ENCODE data around the gene RBP3.

Gene RBP3

DNA sequence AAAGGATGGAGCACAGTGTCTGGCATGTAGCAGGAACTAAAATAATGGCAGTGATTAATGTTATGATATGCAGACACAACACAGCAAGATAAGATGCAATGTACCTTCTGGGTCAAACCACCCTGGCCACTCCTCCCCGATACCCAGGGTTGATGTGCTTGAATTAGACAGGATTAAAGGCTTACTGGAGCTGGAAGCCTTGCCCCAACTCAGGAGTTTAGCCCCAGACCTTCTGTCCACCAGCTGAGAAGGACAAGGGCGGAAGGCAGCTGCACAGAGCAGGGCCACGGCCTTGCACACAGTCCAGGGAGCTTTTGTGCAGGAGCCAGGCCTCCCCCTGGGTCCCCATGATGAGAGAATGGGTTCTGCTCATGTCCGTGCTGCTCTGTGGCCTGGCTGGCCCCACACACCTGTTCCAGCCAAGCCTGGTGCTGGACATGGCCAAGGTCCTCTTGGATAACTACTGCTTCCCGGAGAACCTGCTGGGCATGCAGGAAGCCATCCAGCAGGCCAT, at the start of gene RBP3:
Gene RBP3 (plus strand): TSS at position 226 of the 514 bp plus-strand sequence. CDS start 122 bp downstream, at position 348.
- DNase-seq (ENCODE audit: low spot score), result no peak

- no peak for DNase-seq (ENCODE audit: low spot score)
These were observed 49.4 kb upstream of the RBP3 start for GRCh38 chr10:47298715-47299114.

DNA sequence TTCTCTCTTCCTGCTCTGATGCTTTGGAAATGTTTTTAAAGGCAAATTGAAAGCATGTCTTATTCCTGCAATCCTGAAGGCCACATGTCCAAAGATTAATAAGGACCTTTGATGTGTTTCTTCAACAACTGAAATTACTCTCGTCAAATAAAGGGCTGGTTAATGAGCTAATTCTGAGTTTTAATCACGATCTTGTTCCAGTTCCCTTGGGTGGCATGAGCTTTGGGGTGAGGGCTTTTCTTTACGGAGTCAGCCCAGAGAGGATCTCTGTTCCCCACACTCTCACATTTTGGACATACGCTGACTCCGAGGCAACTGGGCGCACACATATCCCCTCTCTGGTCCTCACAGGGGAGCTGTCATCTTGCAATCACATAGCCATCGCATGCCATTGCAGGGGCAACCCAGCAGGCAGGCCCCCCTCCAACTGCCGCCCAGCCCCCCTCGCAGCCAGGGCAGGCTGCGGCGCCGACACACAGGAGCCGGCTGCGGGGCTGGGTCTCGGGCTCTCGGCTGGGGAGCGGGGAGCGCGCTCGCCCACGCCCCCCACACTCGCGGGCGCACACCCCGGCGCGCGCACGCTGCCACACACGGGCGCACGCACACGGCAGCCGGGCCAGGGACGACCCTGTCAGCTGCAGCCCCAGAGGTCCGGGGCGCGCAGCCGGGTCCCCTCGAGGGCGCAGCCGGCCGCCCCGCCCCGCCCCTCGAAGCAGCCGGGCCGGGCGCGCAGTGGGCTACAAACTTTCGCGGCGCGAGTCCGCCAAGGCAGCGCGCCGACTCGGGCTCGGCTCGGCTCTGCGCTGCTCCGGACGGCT, 48.3 kb upstream of the RBP3 start, which contains the start of gene GDF10:
Gene GDF10 (plus strand): TSS at position 587 of the 818 bp plus-strand sequence. CDS start 455 bp downstream, outside the sequence.
- DNase-seq (ENCODE audit: low spot score), result no peak

GRCh38 chr10:47300429-47300931, 47.7 kb upstream of the RBP3 start:
- peak; percentile 37 for DNase-seq (ENCODE audit: low spot score)

DNA sequence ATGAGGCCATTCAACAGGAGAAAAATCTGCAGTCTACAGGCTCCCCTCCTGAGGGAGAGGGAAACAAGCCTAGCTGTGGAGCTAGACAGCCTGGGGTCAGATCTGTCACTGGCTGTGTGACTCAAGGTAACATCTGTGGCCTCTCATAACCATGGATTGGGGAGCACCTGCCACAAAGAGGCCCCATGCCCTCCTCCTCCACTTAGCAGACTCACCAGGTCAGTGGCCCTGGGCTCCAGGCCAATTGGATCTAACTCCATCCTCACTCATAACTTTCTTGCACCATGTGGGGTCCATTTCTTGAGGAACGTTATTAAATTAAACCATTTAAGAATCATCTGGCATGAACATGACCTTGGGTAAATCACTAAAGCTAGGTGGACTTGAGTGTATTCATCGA, 46.3 kb upstream of the RBP3 start:
- DNase-seq (ENCODE audit: low spot score), result no peak

GRCh38 chr10:47303105-47303504, 45.1 kb upstream of the RBP3 start:
- no peak for DNase-seq (ENCODE audit: low spot score)

- DNase-seq (ENCODE audit: low spot score), result no peak
These were observed 44.3 kb upstream of the RBP3 start for GRCh38 chr10:47303866-47304265.

DNA sequence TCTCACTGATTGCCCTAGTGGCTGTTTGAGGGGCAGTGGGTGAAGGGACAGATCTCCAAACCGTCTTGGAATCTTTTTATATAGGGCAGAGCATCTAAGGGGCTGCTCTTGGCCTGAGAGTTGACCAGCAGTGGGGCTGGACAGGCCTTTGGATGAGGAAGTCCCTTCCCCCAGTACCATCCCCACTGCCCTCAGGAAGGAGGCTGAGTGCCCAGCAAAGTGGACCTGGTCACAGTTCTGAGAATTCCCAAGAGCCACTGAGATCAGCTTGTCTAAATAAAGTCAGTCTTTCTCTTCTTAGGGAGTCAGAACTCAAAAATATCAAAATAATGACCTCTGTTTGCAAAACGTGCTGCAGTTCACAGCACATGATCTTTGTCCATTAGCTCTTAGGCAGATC, 42.6 kb upstream of the RBP3 start:
- no peak for DNase-seq (ENCODE audit: low spot score)

DNA sequence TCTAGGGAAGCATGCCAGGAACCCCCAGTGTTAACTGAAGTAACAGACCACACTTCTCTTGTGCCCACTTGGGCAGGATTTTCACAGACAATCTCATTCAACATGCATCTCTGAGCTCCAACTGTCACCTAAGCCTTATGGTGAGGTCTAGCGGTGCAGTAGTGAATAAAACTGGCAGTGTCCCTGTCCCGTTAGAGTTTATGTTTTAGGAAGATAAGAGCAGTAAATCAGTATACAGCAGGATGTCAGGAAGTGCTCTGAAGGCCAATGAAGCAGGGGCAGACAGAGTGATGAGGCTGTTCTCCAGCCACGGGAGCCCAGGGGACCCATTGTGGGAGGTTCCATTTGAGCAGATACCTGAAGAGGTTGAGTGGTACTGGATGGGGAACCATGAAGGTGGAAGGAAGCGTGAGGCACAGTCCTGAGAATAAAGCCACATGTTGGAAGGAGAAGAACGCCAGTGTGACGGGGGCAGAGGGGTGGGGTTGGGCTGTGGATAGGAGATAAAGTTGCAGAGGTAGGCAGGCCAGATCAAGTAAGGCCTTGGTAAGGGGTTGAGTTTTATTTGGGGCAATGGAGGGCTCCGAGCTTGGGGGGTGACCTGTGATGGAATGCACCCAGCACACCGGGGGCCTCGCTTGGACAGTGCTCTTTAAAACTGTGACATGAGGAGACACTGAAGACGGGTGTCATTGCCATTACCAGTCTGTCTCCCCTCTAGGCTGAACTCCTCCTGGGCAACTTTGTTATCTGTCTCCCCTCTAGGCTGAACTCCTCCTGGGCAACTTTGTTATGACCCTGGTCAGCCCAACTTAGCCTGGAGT, 41.6 kb upstream of the RBP3 start:
- DNase-seq (ENCODE audit: low spot score), result no peak

DNA sequence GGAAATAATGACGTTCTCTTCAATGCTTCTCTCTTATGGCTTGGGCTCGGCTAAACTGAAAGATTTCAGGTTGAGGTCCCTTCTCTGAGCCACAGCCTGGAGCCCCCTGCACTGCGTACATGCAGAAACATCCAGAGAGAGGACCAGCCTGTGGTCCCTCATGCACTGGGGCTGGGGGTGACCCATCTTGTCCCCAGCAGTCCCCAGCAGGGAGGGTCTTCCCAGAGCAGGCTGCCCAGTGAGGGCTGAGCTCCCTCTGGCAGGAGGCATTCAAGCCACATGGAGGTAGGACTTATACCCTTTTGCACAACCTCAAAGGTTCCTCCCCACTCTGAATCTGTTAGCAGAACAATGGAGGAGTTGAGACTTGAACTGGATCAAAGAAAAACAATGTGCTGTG, 40.8 kb upstream of the RBP3 start:
- DNase-seq (ENCODE audit: low spot score), result no peak

DNA sequence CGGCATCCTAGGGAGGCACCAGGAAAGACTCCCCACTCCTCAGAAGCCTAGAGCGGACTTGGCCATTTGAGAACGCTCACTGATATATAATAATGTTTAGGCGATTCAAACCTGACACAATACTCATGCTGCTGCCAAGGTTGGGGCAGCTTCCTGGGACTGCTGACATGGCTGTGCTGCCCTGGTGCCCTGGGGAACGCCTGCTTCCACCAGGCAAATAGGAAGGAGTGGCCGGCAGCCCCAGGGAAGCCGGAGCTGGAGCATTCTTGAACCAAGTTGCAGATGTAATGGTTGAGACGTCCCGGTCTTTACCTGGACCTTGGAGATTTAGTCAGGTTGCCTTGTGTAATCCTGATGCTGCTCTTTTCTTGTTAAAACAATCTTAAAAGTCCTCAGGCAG, 39.4 kb upstream of the RBP3 start:
- DNase-seq (ENCODE audit: low spot score), result no peak

DNA sequence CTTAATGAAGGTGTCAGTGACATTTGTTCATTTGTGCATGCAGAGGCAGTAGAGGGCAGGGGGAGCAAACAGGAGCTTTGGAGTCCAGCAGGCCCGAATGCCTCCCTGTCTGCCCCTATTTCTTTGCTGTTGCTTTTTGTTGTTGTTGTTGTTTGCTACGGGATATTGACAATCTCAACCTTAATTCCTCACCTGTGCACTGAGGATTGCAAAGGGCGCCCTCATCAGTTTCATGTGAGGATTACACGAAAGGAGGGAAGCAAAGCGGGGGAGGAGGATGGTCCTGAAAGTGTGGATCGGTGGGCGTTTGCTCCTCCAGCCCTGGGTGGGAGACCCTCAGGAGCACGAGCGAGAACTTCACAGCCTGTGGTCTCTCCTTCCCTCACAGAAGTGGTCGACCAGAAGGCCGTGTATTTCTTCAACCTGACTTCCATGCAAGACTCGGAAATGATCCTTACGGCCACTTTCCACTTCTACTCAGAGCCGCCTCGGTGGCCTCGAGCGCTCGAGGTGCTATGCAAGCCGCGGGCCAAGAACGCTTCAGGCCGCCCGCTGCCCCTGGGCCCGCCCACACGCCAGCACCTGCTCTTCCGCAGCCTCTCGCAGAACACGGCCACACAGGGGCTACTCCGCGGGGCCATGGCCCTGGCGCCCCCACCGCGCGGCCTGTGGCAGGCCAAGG, 38.6 kb upstream of the RBP3 start:
- no peak for DNase-seq (ENCODE audit: low spot score)

- DNase-seq (ENCODE audit: low spot score), result no peak
These were observed 38.1 kb upstream of the RBP3 start for GRCh38 chr10:47310090-47310505.

GRCh38 chr10:47311193-47311931, 36.8 kb upstream of the RBP3 start:
- DNase-seq (ENCODE audit: low spot score), result no peak

DNA sequence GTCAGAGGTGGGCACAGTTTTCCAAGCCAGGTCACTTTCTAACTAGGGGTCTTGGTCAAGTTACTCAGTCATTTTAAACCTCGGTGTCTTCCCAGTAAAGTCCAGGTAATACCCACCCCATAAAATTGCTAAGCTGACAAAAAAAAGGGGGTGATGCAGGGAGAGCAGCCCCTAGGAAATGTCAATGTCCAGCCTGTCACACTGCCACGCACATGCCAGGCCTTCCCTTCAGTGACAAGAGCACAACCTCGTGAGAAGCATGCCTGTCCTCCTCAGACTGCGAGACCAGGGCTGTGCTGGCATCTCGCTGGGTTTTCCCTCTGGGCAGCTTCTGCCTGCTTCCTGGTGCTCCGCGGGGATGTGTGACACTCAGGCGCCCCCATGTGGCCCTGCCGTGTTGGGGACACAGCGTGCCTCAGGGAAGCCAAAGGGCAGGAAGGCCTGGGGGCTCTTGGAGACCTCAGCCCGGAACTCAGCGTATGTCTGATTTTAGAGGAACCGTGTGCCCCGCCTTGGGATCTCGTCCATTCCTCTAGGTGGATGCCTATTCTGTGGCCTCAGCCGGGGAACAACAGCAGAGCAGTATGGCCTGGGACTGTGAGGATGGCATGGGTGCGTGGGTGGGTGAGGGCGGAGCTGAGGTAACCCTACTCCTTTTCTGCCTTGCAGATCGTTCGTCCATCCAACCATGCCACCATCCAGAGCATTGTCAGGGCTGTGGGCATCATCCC, 36.1 kb upstream of the RBP3 start:
- peak; percentile 94 for DNase-seq (ENCODE audit: low spot score)

DNA sequence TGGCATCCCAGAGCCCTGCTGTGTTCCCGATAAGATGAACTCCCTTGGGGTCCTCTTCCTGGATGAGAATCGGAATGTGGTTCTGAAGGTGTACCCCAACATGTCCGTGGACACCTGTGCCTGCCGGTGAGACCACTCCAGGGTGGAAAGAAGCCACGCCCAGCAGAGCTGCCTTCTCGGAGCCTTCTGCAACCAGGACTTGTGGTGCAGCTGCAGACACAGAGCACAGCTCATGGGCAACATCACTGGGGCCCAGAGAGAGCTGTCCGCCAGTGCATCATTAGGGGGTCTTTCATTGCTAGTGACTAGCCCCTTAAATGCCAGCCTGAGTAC, 35.5 kb upstream of the RBP3 start:
- DNase-seq (ENCODE audit: low spot score), result no peak

DNA sequence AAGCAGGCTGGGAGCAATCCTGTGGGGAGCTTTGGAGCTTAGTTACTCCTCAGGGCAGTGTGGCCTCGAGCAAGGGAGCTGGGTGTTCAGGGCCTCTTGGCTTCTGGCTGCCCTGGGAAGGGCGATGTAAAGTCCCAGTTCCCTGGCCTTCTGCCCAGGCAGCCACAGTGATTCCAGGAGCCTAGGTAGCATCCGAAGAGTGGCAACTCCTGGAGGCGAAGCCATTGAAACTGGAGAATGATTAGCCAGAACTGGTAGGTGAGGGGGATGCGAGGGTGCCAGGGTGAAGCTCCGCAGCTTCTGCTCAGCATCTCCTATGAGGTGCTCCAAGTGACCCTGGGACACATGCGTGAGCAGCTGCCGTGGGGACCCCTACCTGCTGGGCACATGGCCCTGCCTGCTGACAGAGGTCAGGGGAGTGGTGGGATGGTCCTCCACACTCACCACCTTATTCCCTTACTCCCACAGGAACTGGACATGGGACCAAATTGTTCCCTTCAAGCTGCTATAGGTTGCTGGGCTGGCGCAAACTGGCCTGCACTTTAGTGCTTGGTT, 33.7 kb upstream of the RBP3 start:
- DNase-seq (ENCODE audit: low spot score), result no peak

DNA sequence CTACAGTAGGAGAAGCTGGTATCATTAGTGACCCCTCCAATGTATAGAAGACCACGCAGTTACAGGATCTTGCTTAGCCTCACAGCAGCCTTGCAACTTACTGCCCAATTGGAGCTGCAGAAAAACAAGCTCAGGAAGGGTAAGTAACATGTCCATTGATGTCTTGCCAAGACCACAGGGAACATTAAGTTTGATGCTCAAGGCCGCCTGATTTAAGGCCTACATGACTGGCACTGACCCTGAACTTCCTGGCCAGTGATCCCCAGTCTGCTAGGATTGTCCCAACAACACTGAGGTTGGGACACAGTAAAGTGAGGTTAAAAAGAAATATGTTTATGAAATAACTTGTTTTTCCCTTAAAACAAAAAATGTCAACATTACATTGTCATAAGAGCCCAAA, 32.7 kb upstream of the RBP3 start:
- no peak for DNase-seq (ENCODE audit: low spot score)

DNA sequence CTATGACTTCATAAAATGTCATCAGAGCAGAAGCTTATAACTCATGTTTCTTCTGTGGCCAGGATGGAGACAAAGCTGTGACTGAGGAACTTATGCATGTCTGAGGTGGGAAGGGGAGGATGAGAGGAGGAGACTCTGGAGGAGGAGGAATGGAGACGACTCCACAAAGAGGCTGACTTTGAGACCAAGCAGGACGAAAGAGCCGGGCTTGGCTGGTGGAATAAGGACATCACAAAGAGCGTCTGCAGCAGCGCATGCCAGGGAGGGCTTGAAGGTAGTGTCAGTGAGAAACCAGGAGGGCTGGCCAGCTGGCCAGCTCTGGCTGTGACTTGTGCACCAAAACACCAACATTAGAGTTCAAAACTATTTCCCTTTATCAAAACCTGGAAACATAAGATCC, 32.0 kb upstream of the RBP3 start:
- no peak for DNase-seq (ENCODE audit: low spot score)

DNA sequence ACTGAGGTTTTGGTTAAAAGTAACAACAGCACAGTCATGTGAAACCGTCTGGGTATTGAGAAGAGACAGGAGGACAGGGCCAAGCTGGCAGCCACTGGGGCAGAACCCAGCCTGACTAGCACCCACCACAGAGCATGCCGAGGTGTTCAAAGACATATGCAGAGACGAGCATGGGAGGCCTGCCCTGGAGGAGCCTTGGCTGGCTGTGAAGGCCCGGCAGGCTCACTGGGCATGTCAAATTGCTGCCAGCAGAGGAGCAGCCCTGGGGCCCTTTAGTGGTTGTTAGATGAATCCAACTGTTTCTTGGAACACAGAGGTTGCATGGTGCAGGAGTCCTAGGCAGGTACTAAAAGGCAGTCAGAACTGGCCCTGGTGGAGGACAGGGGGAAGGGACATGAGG, 30.9 kb upstream of the RBP3 start:
- no peak for DNase-seq (ENCODE audit: low spot score)

- DNase-seq (ENCODE audit: low spot score), result no peak
These were observed 29.5 kb upstream of the RBP3 start for GRCh38 chr10:47318706-47319105.
